Measurements from ENCODE around the gene FANCE.

FANCE gene

GRCh38 chr6:35485402-35485877, 33.3 kb downstream of the FANCE start:
- H3K4me1 ChIP-seq (ENCODE audit: control insufficient read depth, insufficient read depth, low read length) = peaks cover 46% of the 10 kb centered on the region
- no peaks in the 10 kb centered on the region for H3K9me3 ChIP-seq (ENCODE audit: control insufficient read depth, insufficient read depth, low read length)
- H3K27ac ChIP-seq (ENCODE audit: low read depth, low read length) = peak overlapping the region; percentile 96
- no peaks in the 10 kb centered on the region for H3K27me3 ChIP-seq (ENCODE audit: control insufficient read depth, insufficient read depth, low read length)
- H3K9ac ChIP-seq (ENCODE audit: low read depth, low read length) = peak overlapping the region; percentile 84
- peaks cover 9% of the 10 kb centered on the region for H3K36me3 ChIP-seq (ENCODE audit: control insufficient read depth, insufficient read depth, low read length)
- H3K4me3 ChIP-seq (ENCODE audit: low read depth, low read length) = peak overlapping the region; percentile 55

- peak overlapping the region; percentile 96 for H3K27ac ChIP-seq (ENCODE audit: low read depth, low read length)
- H3K9me3 ChIP-seq (ENCODE audit: control insufficient read depth, insufficient read depth, low read length) = no peaks in the 10 kb centered on the region
- no peaks in the 10 kb centered on the region for H3K27me3 ChIP-seq (ENCODE audit: control insufficient read depth, insufficient read depth, low read length)
- peaks cover 54% of the 10 kb centered on the region for H3K4me1 ChIP-seq (ENCODE audit: control insufficient read depth, insufficient read depth, low read length)
- peaks cover 9% of the 10 kb centered on the region for H3K36me3 ChIP-seq (ENCODE audit: control insufficient read depth, insufficient read depth, low read length)
- peak overlapping the region; percentile 84 for H3K9ac ChIP-seq (ENCODE audit: low read depth, low read length)
- peak overlapping the region; percentile 55 for H3K4me3 ChIP-seq (ENCODE audit: low read depth, low read length)
Observed at GRCh38 chr6:35486005-35486925, 34.1 kb downstream of the FANCE start.

GRCh38 chr6:35487658-35488516, 35.7 kb downstream of the FANCE start:
- Histone ChIP-seq H3K36me3 (ENCODE audit: control insufficient read depth, insufficient read depth, low read length) (peaks cover 3% of the 10 kb centered on the region), H3K27ac (ENCODE audit: low read depth, low read length) (peak overlapping the region; percentile 46), H3K27me3 (ENCODE audit: control insufficient read depth, insufficient read depth, low read length) (no peaks in the 10 kb centered on the region), H3K9me3 (ENCODE audit: control insufficient read depth, insufficient read depth, low read length) (no peaks in the 10 kb centered on the region), H3K4me3 (ENCODE audit: low read depth, low read length) (no peak overlapping the region), H3K9ac (ENCODE audit: low read depth, low read length) (no peak overlapping the region), H3K4me1 (ENCODE audit: control insufficient read depth, insufficient read depth, low read length) (peaks cover 71% of the 10 kb centered on the region)

- H3K27ac ChIP-seq (ENCODE audit: low read depth, low read length) = peak overlapping the region; percentile 46
Observed at GRCh38 chr6:35488517-35488862, 36.4 kb downstream of the FANCE start.

GRCh38 chr6:35489066-35489465, 36.9 kb downstream of the FANCE start:
- Histone ChIP-seq H3K36me3 (ENCODE audit: control insufficient read depth, insufficient read depth, low read length) (no peaks in the 10 kb centered on the region), H3K9me3 (ENCODE audit: control insufficient read depth, insufficient read depth, low read length) (no peaks in the 10 kb centered on the region), H3K9ac (ENCODE audit: low read depth, low read length) (no peak overlapping the region), H3K27me3 (ENCODE audit: control insufficient read depth, insufficient read depth, low read length) (no peaks in the 10 kb centered on the region), H3K4me3 (ENCODE audit: low read depth, low read length) (no peak overlapping the region), H3K4me1 (ENCODE audit: control insufficient read depth, insufficient read depth, low read length) (peaks cover 82% of the 10 kb centered on the region), H3K27ac (ENCODE audit: low read depth, low read length) (peak overlapping the region; percentile 73)

More at GRCh38 chr6:35488517-35488862, 36.4 kb downstream of the FANCE start:
- Histone ChIP-seq H3K4me1 (ENCODE audit: control insufficient read depth, insufficient read depth, low read length) (peaks cover 77% of the 10 kb centered on the region), H3K9ac (ENCODE audit: low read depth, low read length) (no peak overlapping the region), H3K9me3 (ENCODE audit: control insufficient read depth, insufficient read depth, low read length) (no peaks in the 10 kb centered on the region), H3K27me3 (ENCODE audit: control insufficient read depth, insufficient read depth, low read length) (no peaks in the 10 kb centered on the region), H3K4me3 (ENCODE audit: low read depth, low read length) (no peak overlapping the region), H3K36me3 (ENCODE audit: control insufficient read depth, insufficient read depth, low read length) (no peaks in the 10 kb centered on the region)

GRCh38 chr6:35489995-35490791, 38.1 kb downstream of the FANCE start:
- Histone ChIP-seq H3K27ac (ENCODE audit: low read depth, low read length) (peak overlapping the region; percentile 96), H3K27me3 (ENCODE audit: control insufficient read depth, insufficient read depth, low read length) (peaks cover 2% of the 10 kb centered on the region; the same call in 1 of the 2 replicates), H3K4me1 (ENCODE audit: control insufficient read depth, insufficient read depth, low read length) (peaks cover 85% of the 10 kb centered on the region), H3K4me3 (ENCODE audit: low read depth, low read length) (peak overlapping the region; percentile 55), H3K36me3 (ENCODE audit: control insufficient read depth, insufficient read depth, low read length) (no peaks in the 10 kb centered on the region), H3K9ac (ENCODE audit: low read depth, low read length) (peak overlapping the region; percentile 74), H3K9me3 (ENCODE audit: control insufficient read depth, insufficient read depth, low read length) (no peaks in the 10 kb centered on the region)

- no peaks in the 10 kb centered on the region for H3K36me3 ChIP-seq (ENCODE audit: control insufficient read depth, insufficient read depth, low read length)
- peak overlapping the region; percentile 96 for H3K27ac ChIP-seq (ENCODE audit: low read depth, low read length)
- H3K27me3 ChIP-seq (ENCODE audit: control insufficient read depth, insufficient read depth, low read length) = peaks cover 6% of the 10 kb centered on the region; the same call in 1 of the 2 replicates
- H3K4me1 ChIP-seq (ENCODE audit: control insufficient read depth, insufficient read depth, low read length) = peaks cover 86% of the 10 kb centered on the region
- H3K9me3 ChIP-seq (ENCODE audit: control insufficient read depth, insufficient read depth, low read length) = no peaks in the 10 kb centered on the region
- H3K4me3 ChIP-seq (ENCODE audit: low read depth, low read length) = peak overlapping the region; percentile 55
- peak overlapping the region; percentile 74 for H3K9ac ChIP-seq (ENCODE audit: low read depth, low read length)
Observed at GRCh38 chr6:35490821-35491557, 38.9 kb downstream of the FANCE start.

GRCh38 chr6:35491558-35492257, 39.6 kb downstream of the FANCE start:
- Histone ChIP-seq H3K27me3 (ENCODE audit: control insufficient read depth, insufficient read depth, low read length) (peaks cover 6% of the 10 kb centered on the region; the same call in 1 of the 2 replicates), H3K4me3 (ENCODE audit: low read depth, low read length) (0 out of 2 replicates have a peak overlapping the region, but pooled peaks have one; percentile 23), H3K36me3 (ENCODE audit: control insufficient read depth, insufficient read depth, low read length) (no peaks in the 10 kb centered on the region), H3K9me3 (ENCODE audit: control insufficient read depth, insufficient read depth, low read length) (no peaks in the 10 kb centered on the region), H3K4me1 (ENCODE audit: control insufficient read depth, insufficient read depth, low read length) (peaks cover 81% of the 10 kb centered on the region), H3K27ac (ENCODE audit: low read depth, low read length) (peak overlapping the region; percentile 55), H3K9ac (ENCODE audit: low read depth, low read length) (no peak overlapping the region)

GRCh38 chr6:35492258-35492973, 40.3 kb downstream of the FANCE start:
- H3K36me3 ChIP-seq (ENCODE audit: control insufficient read depth, insufficient read depth, low read length) = no peaks in the 10 kb centered on the region
- no peak overlapping the region for H3K9ac ChIP-seq (ENCODE audit: low read depth, low read length)
- 0 out of 2 replicates have a peak overlapping the region, but pooled peaks have one; percentile 23 for H3K4me3 ChIP-seq (ENCODE audit: low read depth, low read length)
- H3K27ac ChIP-seq (ENCODE audit: low read depth, low read length) = peak overlapping the region; percentile 55
- no peaks in the 10 kb centered on the region for H3K9me3 ChIP-seq (ENCODE audit: control insufficient read depth, insufficient read depth, low read length)
- H3K27me3 ChIP-seq (ENCODE audit: control insufficient read depth, insufficient read depth, low read length) = peaks cover 6% of the 10 kb centered on the region; the same call in 1 of the 2 replicates
- peaks cover 75% of the 10 kb centered on the region for H3K4me1 ChIP-seq (ENCODE audit: control insufficient read depth, insufficient read depth, low read length)
